Keratinocyte (primary cell): ENCODE data around the gene ZNF418. TPM values are rescaled to one million over a fixed set of nuclear protein-coding genes. Genes with fewer than 3 reads are reported as not detected.

Experiments used
- DNase-seq: peaks from one replicate; pipeline ENCODE4 v3.0.0-alpha.2; 2011; ENCODE audit warnings: low read depth, missing footprints, low spot score
- FAIRE-seq: peaks from 2 replicates; lab custom pipeline; 2011; peaks lifted over from hg19 to GRCh38; lab: Jason Lieb, UNC
- H2AFZ ChIP-seq: 2 replicates; pipeline ENCODE4 v1.6.0; 2012; ENCODE audit warnings: low read length, control low read depth, inconsistent platforms; ENCODE audit not compliant: control insufficient read depth
- H3K27ac ChIP-seq: 2 replicates; pipeline ENCODE4 v1.5.1; 2011; ENCODE audit warnings: low read length; ENCODE audit not compliant: control insufficient read depth, insufficient read depth
- H3K27me3 ChIP-seq: 3 replicates; pipeline ENCODE4 v1.6.0; 2011; ENCODE audit warnings: low read length; ENCODE audit not compliant: control insufficient read depth, insufficient read depth; ENCODE audit errors: extremely low read depth
- H3K36me3 ChIP-seq, 2 experiments: 2 replicates in 1 of 2; 3 replicates in 1 of 2; pipeline ENCODE4 v1.5.1; 2011; ENCODE audit warnings: low read length in 2 of 2, mild to moderate bottlenecking in 1 of 2; ENCODE audit not compliant: control insufficient read depth in 2 of 2, insufficient read depth in 2 of 2; ENCODE audit errors: extremely low read depth in 1 of 2
- H3K4me1 ChIP-seq: 3 replicates; pipeline ENCODE4 v1.5.1; 2011; ENCODE audit warnings: low read length; ENCODE audit not compliant: control insufficient read depth, insufficient read depth; ENCODE audit errors: extremely low read depth
- H3K4me2 ChIP-seq: 3 replicates; pipeline ENCODE4 v1.6.0; 2011; ENCODE audit warnings: low read depth, low read length; ENCODE audit not compliant: control insufficient read depth, insufficient read depth; ENCODE audit errors: extremely low read depth
- H3K4me3 ChIP-seq, 3 experiments: fragments of 200-600 bp in 1 of 3; sonication (generic) in 1 of 3; 2 replicates in 2 of 3; 3 replicates in 1 of 3; pipeline ENCODE4 v1.5.1; 2011 to 2016; ENCODE audit warnings: low read length in 3 of 3, mild to moderate bottlenecking in 3 of 3, control low read depth in 2 of 3, inconsistent platforms in 1 of 3, low read depth in 1 of 3, mixed read lengths in 1 of 3, mixed run types in 1 of 3, moderate library complexity in 1 of 3; ENCODE audit not compliant: control insufficient read depth in 2 of 3, insufficient read depth in 2 of 3; ENCODE audit errors: extremely low read depth in 1 of 3
- H3K79me2 ChIP-seq: 2 replicates; pipeline ENCODE4 v1.6.0; 2012; ENCODE audit warnings: low read length; ENCODE audit not compliant: control insufficient read depth, insufficient read depth
- H3K9ac ChIP-seq: 3 replicates; pipeline ENCODE4 v1.6.0; 2011; ENCODE audit warnings: low read length; ENCODE audit not compliant: control insufficient read depth, insufficient read depth; ENCODE audit errors: extremely low read depth
- H3K9me1 ChIP-seq: 3 replicates; pipeline ENCODE4 v1.6.0; 2011; ENCODE audit warnings: low read length; ENCODE audit not compliant: control insufficient read depth, insufficient read depth; ENCODE audit errors: extremely low read depth
- H3K9me3 ChIP-seq: 2 replicates; pipeline ENCODE4 v1.5.1; 2012; ENCODE audit warnings: low read depth, low read length; ENCODE audit not compliant: control insufficient read depth
- H4K20me1 ChIP-seq: 3 replicates; pipeline ENCODE4 v1.6.0; 2011; ENCODE audit warnings: low read length; ENCODE audit not compliant: control insufficient read depth, insufficient read depth; ENCODE audit errors: extremely low read depth
- CTCF ChIP-seq, 3 experiments: IDR thresholded peaks in 1 of 3; conservative IDR thresholded peaks in 1 of 3; optimal IDR thresholded peaks in 1 of 3; 2 replicates in 2 of 3; 3 replicates in 1 of 3; pipeline versions ENCODE3 to v1.5.1; 2011; ENCODE audit warnings: low read length in 3 of 3, mild to moderate bottlenecking in 3 of 3, moderate library complexity in 2 of 3, control low read depth in 1 of 3, inconsistent platforms in 1 of 3; ENCODE audit not compliant: insufficient read depth in 2 of 3; ENCODE audit errors: extremely low read depth in 1 of 3
- EZH2 ChIP-seq: IDR thresholded peaks from one replicate; pipeline ENCODE4 v1.6.1; 2012; ENCODE audit warnings: inconsistent platforms, mild to moderate bottlenecking, low read length, moderate library complexity
- dilution Hi-C: fragments of 300-500 bp; cut with MboI; formaldehyde crosslinking; loops from one replicate; pipeline ENCODE4 v1.7.0; 2020; ENCODE audit warnings: low sequenced_read_pairs; ENCODE audit not compliant: extremely low pct_ligation_motif_present
- polyA plus RNA-seq, 5 experiments: library from polyadenylated mRNA; depleted of rRNA in 3 of 5; stranded (reverse) in 3 of 5; stranded (forward) in 1 of 5; unstranded in 1 of 5; fragments of >200 nt; gene quantifications; 1 replicate in 1 of 5; 2 replicates in 3 of 5; 3 replicates in 1 of 5; pipeline versions ENCODE4 v1.2.1 to v1.2.3, GENCODE V29; 2011 to 2012; ENCODE audit warnings: missing spikeins in 2 of 5, low read depth in 1 of 5, low replicate concordance in 1 of 5

ZNF418 gene
- polyA plus RNA-seq, 1 donor (not counting 4 experiments of a cell fraction or from before 2014, with no cell fraction given): 2.9 TPM

- no peak overlapping the region for H3K9ac ChIP-seq
- no peaks in the 10 kb centered on the region for H3K4me1 ChIP-seq
- H3K36me3 ChIP-seq: peaks cover 0 to 6% of the 10 kb centered on the region in 2 experiments
- no peak for DNase-seq
- TF ChIP-seq EZH2: no peak
- TF ChIP-seq CTCF (optimal IDR thresholded peaks at IDR 0.05 in 1 of 3, IDR thresholded peaks at IDR 0.05 in 1 of 3, conservative IDR thresholded peaks at IDR 0.05 in 1 of 3; ENCODE audit: extremely low read depth in 1 of 3, insufficient read depth in 2 of 3, low read length in 3 of 3): no peak
- H3K4me3 ChIP-seq: no peak overlapping the region
- H3K4me2 ChIP-seq: no peak overlapping the region
- no peaks in the 10 kb centered on the region for H3K27me3 ChIP-seq
- no peaks in the 10 kb centered on the region for H3K9me1 ChIP-seq
- no peaks in the 10 kb centered on the region for H3K9me3 ChIP-seq
- H3K79me2 ChIP-seq: peaks cover 4% of the 10 kb centered on the region
- H4K20me1 ChIP-seq: no peaks in the 10 kb centered on the region
- no peak for FAIRE-seq
- dilution Hi-C loops: no loop called here
- H3K27ac ChIP-seq: no peak overlapping the region
- no peak overlapping the region for H2AFZ ChIP-seq
Measured at GRCh38 chr19:57907394-57907793, 27.8 kb downstream of the ZNF418 start.

- H3K27ac ChIP-seq: no peak overlapping the region
- DNase-seq: no peak
- no peaks in the 10 kb centered on the region for H3K79me2 ChIP-seq
- no peaks in the 10 kb centered on the region for H3K9me1 ChIP-seq
- H3K36me3 ChIP-seq: peaks cover 0 to 3% of the 10 kb centered on the region in 2 experiments
- no peak for TF ChIP-seq EZH2
- TF ChIP-seq CTCF (optimal IDR thresholded peaks at IDR 0.05 in 1 of 3, IDR thresholded peaks at IDR 0.05 in 1 of 3, conservative IDR thresholded peaks at IDR 0.05 in 1 of 3; ENCODE audit: extremely low read depth in 1 of 3, insufficient read depth in 2 of 3, low read length in 3 of 3): no peak
- H3K9me3 ChIP-seq: no peaks in the 10 kb centered on the region
- no peaks in the 10 kb centered on the region for H3K4me1 ChIP-seq
- FAIRE-seq: no peak
- H3K27me3 ChIP-seq: no peaks in the 10 kb centered on the region
- no peak overlapping the region for H3K9ac ChIP-seq
- H3K4me2 ChIP-seq: no peak overlapping the region
- no peaks in the 10 kb centered on the region for H4K20me1 ChIP-seq
- H3K4me3 ChIP-seq: no peak overlapping the region
- no peak overlapping the region for H2AFZ ChIP-seq
- dilution Hi-C loops: no loop called here
Measured at GRCh38 chr19:57905258-57905657, 29.9 kb downstream of the ZNF418 start.
